ENCODE measurements around the gene CHCHD6.

GRCh38 chr3:126965526-126966080 is 261.6 kb downstream of the CHCHD6 start:
- no peak for TF ChIP-seq GATA3 (IDR thresholded peaks at IDR 0.05; ENCODE audit: low read depth, low read length)
- TF ChIP-seq GATA2 (IDR thresholded peaks at IDR 0.05; ENCODE audit: low read depth, low read length): no peak
